GM12878 (cell line): ENCODE data around the gene PAX4. TPM values are rescaled to one million over a fixed set of nuclear protein-coding genes. Genes with fewer than 3 reads are reported as not detected.

Experiments
- ATAC-seq: fragments of 200-7000 bp; cut with Tn5 transposase; 3 replicates; pipeline ENCODE4 v1.9.1; 2020; ENCODE audit warnings: mild to moderate bottlenecking, moderate library complexity
- BruUV-seq: library from RNA; stranded (reverse); fragments of 400-500 nt; replicated peaks from 2 replicates; lab custom pipeline; 2021; lab: Mats Ljungman, UMichigan
- CTCF ChIA-PET: fragments of 300-600 bp; sonication (Branson Sonifier 250); formaldehyde crosslinking; extraction: SDS; loops from one replicate; lab custom pipeline; 2021; ENCODE audit warnings: inconsistent platforms; lab: Yijun Ruan, JAX
- POLR2A ChIA-PET: fragments of 350-600 bp; formaldehyde crosslinking; extraction: SDS; loops from one replicate; lab custom pipeline; 2021; ENCODE audit warnings: inconsistent platforms; lab: Charles Lee
- RAD21 ChIA-PET: fragments of 300-600 bp; sonication (Branson Sonifier 250); formaldehyde crosslinking; loops from one replicate; lab custom pipeline; 2023; ENCODE audit warnings: antibody characterized with exemption; ENCODE audit not compliant: unreplicated experiment; lab: Charles Lee
- SMC1A ChIA-PET: fragments of 300-600 bp; sonication (Branson Sonifier 250); formaldehyde crosslinking; loops from one replicate; lab custom pipeline; 2023; ENCODE audit not compliant: unreplicated experiment, uncharacterized antibody; lab: Charles Lee
- DNase-seq: peaks from one replicate; pipeline ENCODE4 v3.0.0-alpha.2; 2011; ENCODE audit warnings: low read depth, low spot score
- FAIRE-seq: peaks from 3 replicates; lab custom pipeline; 2011; peaks lifted over from hg19 to GRCh38; lab: Jason Lieb, UNC
- H2AFZ ChIP-seq: 2 replicates; pipeline ENCODE4 v1.6.0; 2011; ENCODE audit warnings: low read depth, low read length, control low read depth; ENCODE audit not compliant: control insufficient read depth
- H3K27ac ChIP-seq: 2 replicates; pipeline ENCODE4 v1.5.1; 2011; ENCODE audit warnings: control low read depth; ENCODE audit not compliant: control insufficient read depth, insufficient read depth
- H3K27me3 ChIP-seq, 2 experiments: replicated peaks in 1 of 2; 2 replicates each; pipeline versions ENCODE4 v1.6.0 to v1.6.1; 2011; ENCODE audit warnings: low read length in 1 of 2; ENCODE audit not compliant: control insufficient read depth in 2 of 2, insufficient read depth in 2 of 2
- H3K36me3 ChIP-seq, 2 experiments: 2 replicates each; pipeline ENCODE4 v1.5.1; 2011; ENCODE audit warnings: low read length in 1 of 2; ENCODE audit not compliant: control insufficient read depth in 2 of 2, insufficient read depth in 2 of 2
- H3K4me1 ChIP-seq: 2 replicates; pipeline ENCODE4 v1.6.1; 2011; ENCODE audit warnings: mild to moderate bottlenecking, low read length, moderate library complexity, mixed read lengths; ENCODE audit not compliant: control insufficient read depth, insufficient read depth
- H3K4me2 ChIP-seq: 2 replicates; pipeline ENCODE4 v1.6.0; 2011; ENCODE audit warnings: control low read depth; ENCODE audit not compliant: control insufficient read depth, insufficient read depth
- H3K4me3 ChIP-seq: fragments of 200-600 bp; sonication (generic); 2 replicates; pipeline ENCODE4 v1.5.1; 2016
- H3K79me2 ChIP-seq: 2 replicates; pipeline ENCODE4 v1.6.0; 2011; ENCODE audit warnings: low read length; ENCODE audit not compliant: control insufficient read depth, insufficient read depth
- H3K9ac ChIP-seq: 2 replicates; pipeline ENCODE4 v1.8.0; 2011; ENCODE audit warnings: low read length, control low read depth, mixed read lengths; ENCODE audit not compliant: control insufficient read depth, insufficient read depth
- H3K9me3 ChIP-seq: replicated peaks from 3 replicates; pipeline ENCODE4 v1.5.1; 2011; ENCODE audit warnings: mild to moderate bottlenecking, low read length; ENCODE audit not compliant: control insufficient read depth, insufficient read depth
- H4K20me1 ChIP-seq: 2 replicates; pipeline ENCODE4 v1.6.0; 2011; ENCODE audit not compliant: control insufficient read depth, insufficient read depth
- BACH1 ChIP-seq: fragments of 450-650 bp; IDR thresholded peaks from 2 replicates; pipeline ENCODE4 v1.6.1; 2017; ENCODE audit warnings: mild to moderate bottlenecking, borderline replicate concordance
- CEBPB ChIP-seq, 2 experiments: fragments of 150-350 bp in 1 of 2; IDR thresholded peaks; 2 replicates each; pipeline ENCODE4 v1.6.1; 2012 to 2014; ENCODE audit warnings: low read depth in 2 of 2, low read length in 2 of 2, borderline replicate concordance in 1 of 2, inconsistent platforms in 1 of 2
- DPF2 ChIP-seq: fragments of 450-650 bp; IDR thresholded peaks from 2 replicates; pipeline ENCODE4 v1.6.1; 2017; ENCODE audit warnings: mild to moderate bottlenecking
- ETV6 ChIP-seq, 2 experiments: fragments of 450-650 bp in 1 of 2; IDR thresholded peaks in 1 of 2; conservative IDR thresholded peaks in 1 of 2; 2 replicates each; pipeline ENCODE4 v1.6.1; 2014; ENCODE audit warnings: antibody characterized with exemption in 1 of 2, borderline replicate concordance in 1 of 2, low read depth in 1 of 2, mild to moderate bottlenecking in 1 of 2, moderate library complexity in 1 of 2
- HDGF ChIP-seq: fragments of 450-650 bp; IDR thresholded peaks from 2 replicates; pipeline ENCODE4 v1.6.1; 2016; ENCODE audit warnings: antibody characterized with exemption
- IKZF1 ChIP-seq: fragments of 450-650 bp; conservative IDR thresholded peaks from 2 replicates; pipeline ENCODE4 v1.6.1; 2017; ENCODE audit warnings: antibody characterized with exemption, mild to moderate bottlenecking
- RAD51 ChIP-seq: fragments of 450-650 bp; IDR thresholded peaks from 2 replicates; pipeline ENCODE4 v1.6.1; 2016; ENCODE audit warnings: moderate library complexity, mild to moderate bottlenecking, inconsistent platforms
- RUNX3 ChIP-seq: IDR thresholded peaks from 2 replicates; pipeline ENCODE4 v1.6.1; 2012; ENCODE audit warnings: low read length, inconsistent platforms
- SPI1 ChIP-seq: IDR thresholded peaks from 2 replicates; pipeline ENCODE4 v1.6.1; 2011; ENCODE audit warnings: low read depth, mild to moderate bottlenecking, low read length, moderate library complexity, borderline replicate concordance; ENCODE audit not compliant: insufficient read depth
- USF1 ChIP-seq: IDR thresholded peaks from 2 replicates; pipeline ENCODE4 v1.6.1; 2011; ENCODE audit warnings: borderline replicate concordance, low read depth, mild to moderate bottlenecking, moderate library complexity, mixed read lengths, low read length; ENCODE audit not compliant: insufficient read depth; ENCODE audit errors: extremely low read length
- WGBS: methylation state at CpG from one replicate; pipeline ENCODE4 v1.1.6; 2016; ENCODE audit warnings: low lambda C conversion rate; ENCODE audit not compliant: insufficient replicate concordance, insufficient coverage; ENCODE audit errors: missing lambda C conversion rate; 5-methylcytosine and 5-hydroxymethylcytosine counted together
- in situ Hi-C: fragments of 300-500 bp; cut with MboI; formaldehyde crosslinking; loops from 9 replicates; pipeline ENCODE4 v1.14.3; 2018; ENCODE audit warnings: mixed read lengths
- intact Hi-C: fragments of 100-400 bp; cut with micrococcal nuclease; formaldehyde crosslinking; loops from one replicate; pipeline ENCODE4 v1.14.2; 2022; ENCODE audit not compliant: unreplicated experiment
- polyA plus RNA-seq, 11 experiments: library from polyadenylated mRNA; depleted of rRNA in 4 of 11; unstranded in 6 of 11; stranded (reverse) in 5 of 11; fragments of >200 nt; fragmentation: Nextera tagmentation in 4 of 11; fragmentation: Illumina TruSeq in 1 of 11; extraction: Ambion mirVana in 4 of 11; extraction: Trizol in 1 of 11; gene quantifications; 1 replicate in 1 of 11; 2 replicates in 10 of 11; pipeline versions ENCODE4 v1.2.1 to v1.2.3, GENCODE V29; 2011 to 2016; ENCODE audit warnings: inconsistent platforms in 2 of 11, missing spikeins in 2 of 11, low read depth in 1 of 11
- total RNA-seq, 4 experiments: library from RNA; depleted of rRNA in 3 of 4; stranded (reverse); fragments of >200 nt in 3 of 4; fragmentation: Illumina TruSeq in 1 of 4; extraction: Trizol in 1 of 4; gene quantifications; 2 replicates each; pipeline versions ENCODE4 v1.2.1 to v1.2.3, GENCODE V29; 2013 to 2021
- TF ChIP-seq, protein P1 (sequence below): IDR thresholded peaks from 2 replicates; pipeline ENCODE4 v1.6.1; 2011; ENCODE audit warnings: borderline replicate concordance, low read depth, mild to moderate bottlenecking, moderate library complexity, low read length; ENCODE audit not compliant: insufficient read depth, poor library complexity, severe bottlenecking
- TF ChIP-seq, protein P2 (sequence below): fragments of 450-650 bp; IDR thresholded peaks from 2 replicates; pipeline ENCODE4 v1.6.1; 2016; ENCODE audit warnings: mild to moderate bottlenecking
- TF ChIP-seq, protein P3 (sequence below): IDR thresholded peaks from 2 replicates; pipeline ENCODE4 v1.6.1; 2012; ENCODE audit warnings: low read length, inconsistent platforms
- TF ChIP-seq, protein P4 (sequence below): fragments of 150-350 bp; IDR thresholded peaks from 2 replicates; pipeline ENCODE4 v1.6.1; 2014; ENCODE audit warnings: mild to moderate bottlenecking, low read depth, low read length

The PAX4 gene
- total and polyA plus RNA-seq, 10 of the 15 experiments (the other 5 are each of a cell fraction or from before 2014, with no cell fraction given) = 0.27 TPM; not detected in 9

DNA sequence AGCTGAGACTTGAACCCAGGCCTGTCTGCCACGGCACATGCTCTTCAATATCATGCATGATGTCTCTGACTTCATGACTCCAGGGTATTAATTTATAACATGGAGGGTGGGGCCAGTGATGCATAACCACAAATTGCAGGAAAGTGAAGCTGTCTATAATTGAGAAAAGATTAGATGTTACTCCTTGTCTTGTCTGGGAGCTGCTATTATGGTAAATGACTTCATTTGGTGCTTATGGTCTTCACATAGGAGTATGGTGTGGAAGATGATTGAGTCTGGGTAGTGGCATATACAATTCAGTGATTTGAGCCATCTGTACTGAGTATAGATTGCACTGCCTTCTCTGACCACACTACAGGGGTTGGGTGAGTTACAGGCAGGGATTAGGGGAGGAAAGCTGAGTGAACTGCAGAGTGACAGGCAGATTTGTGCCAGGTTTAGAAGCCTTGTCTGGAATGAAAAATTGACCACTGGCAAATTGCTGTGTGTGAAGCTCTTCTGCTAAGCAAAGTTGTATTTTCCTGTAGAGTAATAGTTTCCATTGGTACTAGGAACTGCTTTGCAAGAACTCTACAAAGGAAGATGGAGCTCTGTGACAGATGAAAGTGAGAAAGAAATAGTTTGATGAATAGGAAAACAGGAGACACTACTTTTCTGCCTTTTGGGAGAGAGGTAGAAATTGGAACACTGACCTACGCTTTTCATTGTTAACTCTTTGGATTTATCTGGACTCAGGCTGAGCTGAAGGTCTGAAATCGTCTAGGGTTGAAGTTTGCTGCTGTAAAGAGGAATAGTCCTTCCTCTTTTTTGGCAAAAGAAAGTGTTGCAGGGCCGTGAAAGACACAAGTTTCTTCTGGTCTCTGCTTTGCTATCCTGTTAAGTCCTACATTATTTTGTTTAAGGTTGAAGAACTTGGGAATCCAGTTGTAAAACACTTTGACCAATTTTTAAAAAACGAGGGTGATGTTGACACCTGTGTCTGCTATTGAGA lies 36.8 kb upstream of the PAX4 start:
- peak overlapping the region; percentile 89 for H3K4me3 ChIP-seq
- H3K79me2 ChIP-seq = peaks cover 82% of the 10 kb centered on the region
- in situ Hi-C loops = no loop called here
- peaks cover 5% of the 10 kb centered on the region; the same call in 1 of the 2 replicates for H4K20me1 ChIP-seq
- H3K4me2 ChIP-seq = peak overlapping the region; percentile 85
- RAD21 ChIA-PET = interaction anchor here (0.7 to 1.6 kb wide), 8 partner anchors 10 to 554 kb away, joined by 3 to 10 read pairs (median 3); no protein-coding TSS in a partner anchor
- peaks cover 14% of the 10 kb centered on the region for H3K4me1 ChIP-seq
- H3K27ac ChIP-seq = peak overlapping the region; percentile 34; the same call in 1 of the 2 replicates
- CTCF ChIA-PET = interaction anchor here (0.7 to 1.5 kb wide), 5 partner anchors 11 to 566 kb away, joined by 3 to 5 read pairs (median 4); no protein-coding TSS in a partner anchor
- WGBS = 14% methylated on average over 5 of the region's 5 CpGs
- BruUV-seq = no TSS peak
- H3K27me3 ChIP-seq = no peaks in the 10 kb centered on the region
- H3K36me3 ChIP-seq = peaks cover 0 to 16% of the 10 kb centered on the region in 2 experiments; a peak in 2 of 4 replicates
- H3K9me3 ChIP-seq = no peaks in the 10 kb centered on the region
- SMC1A ChIA-PET = interaction anchor here (0.5 to 1.8 kb wide), 12 partner anchors 12 to 277 kb away, joined by 3 to 7 read pairs (median 4); no protein-coding TSS in a partner anchor
- peak overlapping the region; percentile 93 for H3K9ac ChIP-seq
- intact Hi-C loops = loop anchor here (2.0 to 5.0 kb wide), 2 partner anchors 30 to 262 kb away; partner anchors contain the start of gene ZNF800
- H2AFZ ChIP-seq = no peak overlapping the region
- FAIRE-seq = no peak
- POLR2A ChIA-PET = interaction anchor here (1.0 to 2.0 kb wide), 5 partner anchors 9 to 101 kb away, joined by 3 to 12 read pairs (median 4); no protein-coding TSS in a partner anchor
- DNase-seq = no peak
- ATAC-seq = peak; percentile 32
- TF ChIP-seq ETV6 (conservative IDR thresholded peaks at IDR 0.05 in 1 of 2, IDR thresholded peaks at IDR 0.05 in 1 of 2; ENCODE audit: borderline replicate concordance in 1 of 2, low read depth in 1 of 2) (no peak), HDGF (no peak), RUNX3 (peak; percentile 15; the same call in 1 of the 2 replicates), DPF2 (no peak), CEBPB (IDR thresholded peaks at IDR 0.05; ENCODE audit: borderline replicate concordance in 1 of 2, low read depth in 2 of 2, low read length in 2 of 2) (no peak), USF1 (no peak), IKZF1 (no peak), BACH1 (no peak), RAD51 (no peak), SPI1 (0 out of 2 replicates have a peak, but pooled peaks have one; percentile 54)
- TF ChIP-seq, protein P1, sequence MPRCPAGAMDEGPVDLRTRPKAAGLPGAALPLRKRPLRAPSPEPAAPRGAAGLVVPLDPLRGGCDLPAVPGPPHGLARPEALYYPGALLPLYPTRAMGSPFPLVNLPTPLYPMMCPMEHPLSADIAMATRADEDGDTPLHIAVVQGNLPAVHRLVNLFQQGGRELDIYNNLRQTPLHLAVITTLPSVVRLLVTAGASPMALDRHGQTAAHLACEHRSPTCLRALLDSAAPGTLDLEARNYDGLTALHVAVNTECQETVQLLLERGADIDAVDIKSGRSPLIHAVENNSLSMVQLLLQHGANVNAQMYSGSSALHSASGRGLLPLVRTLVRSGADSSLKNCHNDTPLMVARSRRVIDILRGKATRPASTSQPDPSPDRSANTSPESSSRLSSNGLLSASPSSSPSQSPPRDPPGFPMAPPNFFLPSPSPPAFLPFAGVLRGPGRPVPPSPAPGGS = no peak
- TF ChIP-seq, protein P2, sequence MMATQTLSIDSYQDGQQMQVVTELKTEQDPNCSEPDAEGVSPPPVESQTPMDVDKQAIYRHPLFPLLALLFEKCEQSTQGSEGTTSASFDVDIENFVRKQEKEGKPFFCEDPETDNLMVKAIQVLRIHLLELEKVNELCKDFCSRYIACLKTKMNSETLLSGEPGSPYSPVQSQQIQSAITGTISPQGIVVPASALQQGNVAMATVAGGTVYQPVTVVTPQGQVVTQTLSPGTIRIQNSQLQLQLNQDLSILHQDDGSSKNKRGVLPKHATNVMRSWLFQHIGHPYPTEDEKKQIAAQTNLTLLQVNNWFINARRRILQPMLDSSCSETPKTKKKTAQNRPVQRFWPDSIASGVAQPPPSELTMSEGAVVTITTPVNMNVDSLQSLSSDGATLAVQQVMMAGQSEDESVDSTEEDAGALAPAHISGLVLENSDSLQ = peak; percentile 66
- TF ChIP-seq, protein P3, sequence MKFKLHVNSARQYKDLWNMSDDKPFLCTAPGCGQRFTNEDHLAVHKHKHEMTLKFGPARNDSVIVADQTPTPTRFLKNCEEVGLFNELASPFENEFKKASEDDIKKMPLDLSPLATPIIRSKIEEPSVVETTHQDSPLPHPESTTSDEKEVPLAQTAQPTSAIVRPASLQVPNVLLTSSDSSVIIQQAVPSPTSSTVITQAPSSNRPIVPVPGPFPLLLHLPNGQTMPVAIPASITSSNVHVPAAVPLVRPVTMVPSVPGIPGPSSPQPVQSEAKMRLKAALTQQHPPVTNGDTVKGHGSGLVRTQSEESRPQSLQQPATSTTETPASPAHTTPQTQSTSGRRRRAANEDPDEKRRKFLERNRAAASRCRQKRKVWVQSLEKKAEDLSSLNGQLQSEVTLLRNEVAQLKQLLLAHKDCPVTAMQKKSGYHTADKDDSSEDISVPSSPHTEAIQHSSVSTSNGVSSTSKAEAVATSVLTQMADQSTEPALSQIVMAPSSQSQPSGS = no peak
- TF ChIP-seq, protein P4, sequence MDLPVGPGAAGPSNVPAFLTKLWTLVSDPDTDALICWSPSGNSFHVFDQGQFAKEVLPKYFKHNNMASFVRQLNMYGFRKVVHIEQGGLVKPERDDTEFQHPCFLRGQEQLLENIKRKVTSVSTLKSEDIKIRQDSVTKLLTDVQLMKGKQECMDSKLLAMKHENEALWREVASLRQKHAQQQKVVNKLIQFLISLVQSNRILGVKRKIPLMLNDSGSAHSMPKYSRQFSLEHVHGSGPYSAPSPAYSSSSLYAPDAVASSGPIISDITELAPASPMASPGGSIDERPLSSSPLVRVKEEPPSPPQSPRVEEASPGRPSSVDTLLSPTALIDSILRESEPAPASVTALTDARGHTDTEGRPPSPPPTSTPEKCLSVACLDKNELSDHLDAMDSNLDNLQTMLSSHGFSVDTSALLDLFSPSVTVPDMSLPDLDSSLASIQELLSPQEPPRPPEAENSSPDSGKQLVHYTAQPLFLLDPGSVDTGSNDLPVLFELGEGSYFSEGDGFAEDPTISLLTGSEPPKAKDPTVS = no peak
